Thymus (tissue), 11 donors: ENCODE data around the gene SCN9A. TPM values are rescaled to one million over a fixed set of nuclear protein-coding genes. Genes with fewer than 3 reads are reported as not detected.

Experiments
- DNase-seq, 9 donors: peaks; one replicate each; pipeline ENCODE4 v3.0.0-alpha.2; 2013; ENCODE audit warnings: low spot score in 9 of 9, low read depth in 6 of 9, missing footprints in 1 of 9
- H3K27ac ChIP-seq, 2 donors: one replicate each; pipeline ENCODE4 v1.5.1; 2013; ENCODE audit warnings: control low read depth in 1 of 2, low read depth in 1 of 2, low read length in 1 of 2, mild to moderate bottlenecking in 1 of 2, moderate library complexity in 1 of 2
- H3K27me3 ChIP-seq, 2 donors: one replicate each; pipeline ENCODE4 v1.5.1; 2013; ENCODE audit warnings: low read length in 1 of 2; ENCODE audit not compliant: control insufficient read depth in 2 of 2, insufficient read depth in 1 of 2
- H3K36me3 ChIP-seq, 2 donors: one replicate each; pipeline ENCODE4 v1.5.1; 2013; ENCODE audit warnings: low read length in 1 of 2, mild to moderate bottlenecking in 1 of 2, moderate library complexity in 1 of 2; ENCODE audit not compliant: control insufficient read depth in 2 of 2, insufficient read depth in 2 of 2
- H3K4me1 ChIP-seq, 2 donors: one replicate each; pipeline ENCODE4 v1.5.1; 2013; ENCODE audit warnings: low read length in 2 of 2; ENCODE audit not compliant: control insufficient read depth in 2 of 2, insufficient read depth in 2 of 2
- H3K4me3 ChIP-seq, 2 donors: one replicate each; pipeline ENCODE4 v1.5.1; 2013; ENCODE audit warnings: low read length in 2 of 2, control low read depth in 1 of 2, mild to moderate bottlenecking in 1 of 2
- H3K9me3 ChIP-seq, 2 donors: one replicate each; pipeline ENCODE4 v1.5.1; 2013; ENCODE audit warnings: low read length in 1 of 2, mild to moderate bottlenecking in 1 of 2; ENCODE audit not compliant: control insufficient read depth in 2 of 2, insufficient read depth in 1 of 2
- WGBS: extraction: QIAGEN DNeasy Blood & Tissue Kit; methylation state at CpG from one replicate; pipeline ENCODE4 v1.1.7; 2013; 5-methylcytosine and 5-hydroxymethylcytosine counted together
- polyA plus RNA-seq: library from polyadenylated mRNA; stranded (reverse); fragments of 200-250 nt; gene quantifications from one replicate; pipeline ENCODE4 v1.2.3, GENCODE V29; 2013
- total RNA-seq: library from RNA; stranded (reverse); fragments of 120-200 nt; gene quantifications from one replicate; pipeline ENCODE4 v1.2.4, GENCODE V29; 2013
- donor health status: healthy.

Gene SCN9A
- total and polyA plus RNA-seq, 2 donors = 1.2 to 5.6 TPM

GRCh38 chr2:166256896-166257295, 118.8 kb downstream of the SCN9A start:
- WGBS = 98% methylated on average over 1 of the region's 1 CpG

GRCh38 chr2:166249318-166249717, 126.4 kb downstream of the SCN9A start:
- no peaks in the 10 kb centered on the region for H3K9me3 ChIP-seq
- no peaks in the 10 kb centered on the region for H3K27me3 ChIP-seq
- H3K4me3 ChIP-seq = no peak overlapping the region
- H3K27ac ChIP-seq = no peak overlapping the region
- DNase-seq = no peak
- H3K36me3 ChIP-seq = no peaks in the 10 kb centered on the region
- no peaks in the 10 kb centered on the region for H3K4me1 ChIP-seq
- 91% methylated on average over 1 of the region's 1 CpG for WGBS

More at GRCh38 chr2:166256896-166257295, 118.8 kb downstream of the SCN9A start:
- Histone ChIP-seq H3K4me3 (no peak overlapping the region), H3K27ac (no peak overlapping the region), H3K27me3 (no peaks in the 10 kb centered on the region), H3K4me1 (no peaks in the 10 kb centered on the region), H3K36me3 (no peaks in the 10 kb centered on the region), H3K9me3 (no peaks in the 10 kb centered on the region)
- no peak for DNase-seq

GRCh38 chr2:166246901-166247300, 128.8 kb downstream of the SCN9A start:
- H3K36me3 ChIP-seq = no peaks in the 10 kb centered on the region
- H3K4me3 ChIP-seq = no peak overlapping the region
- 97% methylated on average over 1 of the region's 1 CpG for WGBS
- no peaks in the 10 kb centered on the region for H3K4me1 ChIP-seq
- no peak overlapping the region for H3K27ac ChIP-seq
- H3K27me3 ChIP-seq = no peaks in the 10 kb centered on the region
- no peaks in the 10 kb centered on the region for H3K9me3 ChIP-seq
- no peak for DNase-seq

- Histone ChIP-seq H3K4me3 (no peak overlapping the region), H3K36me3 (no peaks in the 10 kb centered on the region), H3K27me3 (no peaks in the 10 kb centered on the region), H3K9me3 (no peaks in the 10 kb centered on the region), H3K27ac (no peak overlapping the region), H3K4me1 (no peaks in the 10 kb centered on the region)
- DNase-seq = no peak
Measured at GRCh38 chr2:166242309-166242708, 133.4 kb downstream of the SCN9A start.

GRCh38 chr2:166240387-166241313, 135.1 kb downstream of the SCN9A start:
- Histone ChIP-seq H3K36me3 (no peaks in the 10 kb centered on the region), H3K27ac (no peak overlapping the region), H3K9me3 (no peaks in the 10 kb centered on the region), H3K4me3 (no peak overlapping the region), H3K4me1 (no peaks in the 10 kb centered on the region), H3K27me3 (no peaks in the 10 kb centered on the region)
- WGBS = 96% methylated on average over 1 of the region's 1 CpG
- no peak for DNase-seq

GRCh38 chr2:166239548-166239947, 136.2 kb downstream of the SCN9A start:
- Histone ChIP-seq H3K27ac (no peak overlapping the region), H3K36me3 (no peaks in the 10 kb centered on the region), H3K9me3 (no peaks in the 10 kb centered on the region), H3K4me3 (no peak overlapping the region), H3K4me1 (no peaks in the 10 kb centered on the region), H3K27me3 (no peaks in the 10 kb centered on the region)
- DNase-seq = no peak
- WGBS = 95% methylated on average over 3 of the region's 3 CpGs

- no peaks in the 10 kb centered on the region for H3K36me3 ChIP-seq
- H3K27me3 ChIP-seq = no peaks in the 10 kb centered on the region
- no peaks in the 10 kb centered on the region for H3K9me3 ChIP-seq
- no peak overlapping the region for H3K27ac ChIP-seq
- DNase-seq = no peak
- no peak overlapping the region for H3K4me3 ChIP-seq
- H3K4me1 ChIP-seq = no peaks in the 10 kb centered on the region
Measured at GRCh38 chr2:166238176-166238575, 137.6 kb downstream of the SCN9A start.

GRCh38 chr2:166234112-166234846, 141.5 kb downstream of the SCN9A start:
- no peaks in the 10 kb centered on the region for H3K4me1 ChIP-seq
- 95% methylated on average over 7 of the region's 7 CpGs for WGBS
- H3K4me3 ChIP-seq = no peak overlapping the region
- H3K27ac ChIP-seq = no peak overlapping the region
- no peaks in the 10 kb centered on the region for H3K36me3 ChIP-seq
- DNase-seq = no peak
- H3K27me3 ChIP-seq = no peaks in the 10 kb centered on the region
- H3K9me3 ChIP-seq = no peaks in the 10 kb centered on the region

GRCh38 chr2:166233244-166233643, 142.5 kb downstream of the SCN9A start:
- H3K4me1 ChIP-seq = no peaks in the 10 kb centered on the region
- no peaks in the 10 kb centered on the region for H3K9me3 ChIP-seq
- H3K36me3 ChIP-seq = no peaks in the 10 kb centered on the region
- DNase-seq = no peak
- H3K27ac ChIP-seq = no peak overlapping the region
- 96% methylated on average over 2 of the region's 2 CpGs for WGBS
- H3K27me3 ChIP-seq = no peaks in the 10 kb centered on the region
- no peak overlapping the region for H3K4me3 ChIP-seq
